K562 (cell line): Measurements from ENCODE around the gene KYAT1. TPM values are rescaled to one million over a fixed set of nuclear protein-coding genes. Genes with fewer than 3 reads are reported as not detected.

Experiments used
- ATAC-seq: fragments of 200-7000 bp; cut with Tn5 transposase; 3 replicates; pipeline ENCODE4 v1.9.1; 2020; ENCODE audit warnings: moderate library complexity
- BruUV-seq: library from RNA; stranded (reverse); fragments of 400-500 nt; replicated peaks from 2 replicates; lab custom pipeline; 2021; lab: Mats Ljungman, UMichigan
- CTCF ChIA-PET: fragments of 300-600 bp; formaldehyde crosslinking; extraction: SDS; loops from one replicate; lab custom pipeline; 2021; ENCODE audit warnings: low intra/inter-chr PET ratio; lab: Yijun Ruan, JAX
- POLR2A ChIA-PET: fragments of 300-600, 350-650 bp; sonication (Branson Sonifier 250); formaldehyde crosslinking; extraction: SDS; loops from one replicate; lab custom pipeline; 2021; ENCODE audit warnings: antibody characterized with exemption, inconsistent platforms; lab: Yijun Ruan, JAX
- DNase-seq, 4 experiments: peaks; one replicate each; pipeline versions ENCODE4 v3.0.0 to v3.0.0-alpha.2; 2011 to 2018; ENCODE audit warnings: low spot score in 3 of 4, mixed read lengths in 3 of 4; ENCODE audit errors: extremely low read depth in 1 of 4
- FAIRE-seq: peaks from 2 replicates; lab custom pipeline; 2011; peaks lifted over from hg19 to GRCh38; lab: Jason Lieb, UNC
- H2AFZ ChIP-seq: 2 replicates; pipeline ENCODE4 v1.6.0; 2011; ENCODE audit warnings: low read depth, low read length, control low read depth, inconsistent platforms
- H3K27ac ChIP-seq: fragments of 200-600 bp; 3 replicates; pipeline ENCODE4 v1.8.0; 2011; ENCODE audit warnings: low read depth, mild to moderate bottlenecking, control low read depth, inconsistent platforms, low read length, moderate library complexity, mixed read lengths; ENCODE audit errors: extremely low read depth
- H3K27me3 ChIP-seq, 2 experiments: fragments of 300-600 bp in 1 of 2; 2 replicates in 1 of 2; 3 replicates in 1 of 2; pipeline versions ENCODE4 v1.6.0 to v1.8.0; 2011; ENCODE audit warnings: inconsistent platforms in 2 of 2, low read length in 2 of 2, mild to moderate bottlenecking in 1 of 2, mixed read lengths in 1 of 2, moderate library complexity in 1 of 2; ENCODE audit not compliant: control insufficient read depth in 2 of 2, insufficient read depth in 2 of 2
- H3K36me3 ChIP-seq: fragments of 300-600 bp; 3 replicates; pipeline ENCODE4 v1.8.0; 2011; ENCODE audit warnings: mild to moderate bottlenecking, low read length, inconsistent platforms; ENCODE audit not compliant: control insufficient read depth, insufficient read depth
- H3K4me1 ChIP-seq, 2 experiments: fragments of 200-600 bp in 1 of 2; replicated peaks in 1 of 2; 2 replicates in 1 of 2; 3 replicates in 1 of 2; pipeline versions ENCODE4 v1.5.1 to v1.8.0; 2011; ENCODE audit warnings: inconsistent platforms in 2 of 2, low read length in 2 of 2, mild to moderate bottlenecking in 1 of 2, mixed read lengths in 1 of 2, moderate library complexity in 1 of 2; ENCODE audit not compliant: control insufficient read depth in 2 of 2, insufficient read depth in 2 of 2
- H3K4me2 ChIP-seq: 2 replicates; pipeline ENCODE4 v1.6.1; 2011; ENCODE audit warnings: low read length, control low read depth, inconsistent platforms, mixed read lengths; ENCODE audit not compliant: insufficient read depth
- H3K4me3 ChIP-seq: fragments of 200-600 bp; sonication (generic), shearing (Covaris generic); 2 replicates; pipeline ENCODE4 v1.5.1; 2016; ENCODE audit warnings: control low read depth, inconsistent platforms
- H3K79me2 ChIP-seq: fragments of 200-600 bp; 3 replicates; pipeline ENCODE4 v1.8.0; 2011; ENCODE audit warnings: low read length, inconsistent platforms; ENCODE audit not compliant: control insufficient read depth, insufficient read depth
- H3K9ac ChIP-seq, 2 experiments: 2 replicates each; pipeline versions ENCODE4 v1.6.0 to v1.6.1; 2011; ENCODE audit warnings: low read depth in 2 of 2, low read length in 2 of 2, control low read depth in 1 of 2, inconsistent platforms in 1 of 2, mild to moderate bottlenecking in 1 of 2, mixed read lengths in 1 of 2; ENCODE audit not compliant: insufficient read depth in 1 of 2
- H3K9me1 ChIP-seq: one replicate; pipeline ENCODE4 v1.6.0; 2011; ENCODE audit warnings: inconsistent platforms, mild to moderate bottlenecking, low read length, moderate library complexity; ENCODE audit not compliant: control insufficient read depth, insufficient read depth
- H3K9me3 ChIP-seq: replicated peaks from 2 replicates; pipeline ENCODE4 v1.5.1; 2011; ENCODE audit warnings: low read depth, low read length, inconsistent platforms; ENCODE audit not compliant: control insufficient read depth, insufficient read depth
- H4K20me1 ChIP-seq: replicated peaks from 2 replicates; pipeline ENCODE4 v1.6.1; 2011; ENCODE audit warnings: low read length, inconsistent platforms, mixed read lengths; ENCODE audit not compliant: control insufficient read depth, insufficient read depth
- AFF4 ChIP-seq: sonication (generic); formaldehyde crosslinking; IDR thresholded peaks from 2 replicates; pipeline ENCODE4 v1.8.0; 2023; ENCODE audit warnings: mild to moderate bottlenecking, missing genetic modification reagents
- FOXA1 ChIP-seq: fragments of 450-650 bp; IDR thresholded peaks from 2 replicates; pipeline ENCODE4 v1.6.1; 2016; ENCODE audit warnings: mild to moderate bottlenecking, borderline replicate concordance
- KLF16 ChIP-seq: IDR thresholded peaks from 2 replicates; pipeline ENCODE4 v1.6.1; 2016; ENCODE audit warnings: antibody characterized with exemption
- MEIS2 ChIP-seq: fragments of 450-650 bp; IDR thresholded peaks from 2 replicates; pipeline ENCODE4 v1.6.1; 2014; ENCODE audit warnings: mild to moderate bottlenecking; ENCODE audit not compliant: partially characterized antibody
- SMARCC2 ChIP-seq: fragments of 450-650 bp; IDR thresholded peaks from 2 replicates; pipeline ENCODE4 v1.6.1; 2017; ENCODE audit warnings: antibody characterized with exemption, moderate library complexity, mild to moderate bottlenecking, low read depth
- SNRNP70 ChIP-seq: fragments of 200-400 bp; formaldehyde crosslinking; optimal IDR thresholded peaks from 2 replicates; pipeline ENCODE3; 2017; ENCODE audit warnings: low read depth, low read length
- TBP ChIP-seq: optimal IDR thresholded peaks from 2 replicates; pipeline ENCODE3; 2011; ENCODE audit warnings: low read depth, low read length, improper control_type of control experiment
- ZNF561 ChIP-seq: fragments of 450-650 bp; formaldehyde crosslinking; conservative IDR thresholded peaks from 2 replicates; pipeline ENCODE4 v1.4.0; 2020; ENCODE audit warnings: mild to moderate bottlenecking, moderate library complexity
- ZNF583 ChIP-seq: fragments of 250-450 bp; sonication (Bioruptor Pico); IDR thresholded peaks from 2 replicates; pipeline ENCODE4 v1.4.0; 2020
- ZNF75A ChIP-seq: fragments of 450-650 bp; formaldehyde crosslinking; IDR thresholded peaks from 2 replicates; pipeline ENCODE4 v1.4.0; 2020; ENCODE audit warnings: mild to moderate bottlenecking
- WGBS: fragments of 100-300 bp; shearing (Covaris generic); methylation state at CpG from one replicate; pipeline ENCODE4 v1.1.6; 2016; ENCODE audit warnings: low coverage, mixed read lengths; ENCODE audit not compliant: insufficient coverage; ENCODE audit errors: missing lambda C conversion rate; 5-methylcytosine and 5-hydroxymethylcytosine counted together
- in situ Hi-C: fragments of 300-500 bp; cut with MboI; formaldehyde crosslinking; loops from 4 replicates; pipeline ENCODE4 v1.15.0; 2018; ENCODE audit warnings: inconsistent platforms, mixed read lengths
- intact Hi-C: fragments of 100-400 bp; cut with micrococcal nuclease; formaldehyde crosslinking; loops from 2 replicates; pipeline ENCODE4 v1.14.2; 2022
- polyA plus RNA-seq, 8 experiments: library from polyadenylated mRNA; depleted of rRNA in 4 of 8; stranded (reverse) in 5 of 8; unstranded in 3 of 8; fragments of >200 nt; fragmentation: Nextera tagmentation in 2 of 8; fragmentation: Illumina TruSeq in 1 of 8; extraction: Ambion mirVana in 2 of 8; extraction: Trizol in 1 of 8; gene quantifications; 2 replicates each; pipeline versions ENCODE4 v1.2.1 to v1.2.3, GENCODE V29; 2011 to 2014; ENCODE audit warnings: inconsistent platforms in 1 of 8, missing spikeins in 1 of 8
- total RNA-seq, 7 experiments: library from RNA; depleted of rRNA in 6 of 7; stranded (reverse); fragments of >200 nt in 6 of 7; fragmentation: Illumina TruSeq in 2 of 7; extraction: Trizol in 2 of 7; gene quantifications; 2 replicates each; pipeline versions ENCODE4 v1.2.1 to v1.2.3, GENCODE V29; 2011 to 2021; ENCODE audit warnings: low replicate concordance in 1 of 7
- TF ChIP-seq, protein P1 (sequence below): fragments of 250-450 bp; sonication (Bioruptor Pico); IDR thresholded peaks from 2 replicates; pipeline ENCODE4 v1.4.0; 2020; ENCODE audit warnings: mild to moderate bottlenecking, moderate library complexity
- TF ChIP-seq, protein P2 (sequence below): IDR thresholded peaks from 2 replicates; pipeline ENCODE4 v1.6.1; 2016; ENCODE audit warnings: missing genetic modification characterization, missing compliant biosample characterization

KYAT1 gene
- total and polyA plus RNA-seq, 9 of the 15 experiments (the other 6 are each of a cell fraction or from before 2014, with no cell fraction given): 6.4 to 16.8 (median 11.1) TPM

GRCh38 chr9:128908372-128908771 is 26.6 kb upstream of the KYAT1 start:
- intact Hi-C loops: no loop called here
- no peak overlapping the region for H3K4me3 ChIP-seq

More at GRCh38 chr9:128908372-128908771, 26.6 kb upstream of the KYAT1 start:
- WGBS: 96% methylated on average over 24 of the region's 24 CpGs
- DNase-seq (no peak), ATAC-seq (no peak), FAIRE-seq (no peak)
- no peaks in the 10 kb centered on the region for H3K9me3 ChIP-seq
- no peak overlapping the region for H3K27ac ChIP-seq
- no peaks in the 10 kb centered on the region for H3K9me1 ChIP-seq
- H2AFZ ChIP-seq: no peak overlapping the region
- no peaks in the 10 kb centered on the region; the same call in 1 of the 2 replicates for H4K20me1 ChIP-seq
- H3K36me3 ChIP-seq: peaks cover 42% of the 10 kb centered on the region; the same call in 2 of the 3 replicates
- TF ChIP-seq, protein P1, sequence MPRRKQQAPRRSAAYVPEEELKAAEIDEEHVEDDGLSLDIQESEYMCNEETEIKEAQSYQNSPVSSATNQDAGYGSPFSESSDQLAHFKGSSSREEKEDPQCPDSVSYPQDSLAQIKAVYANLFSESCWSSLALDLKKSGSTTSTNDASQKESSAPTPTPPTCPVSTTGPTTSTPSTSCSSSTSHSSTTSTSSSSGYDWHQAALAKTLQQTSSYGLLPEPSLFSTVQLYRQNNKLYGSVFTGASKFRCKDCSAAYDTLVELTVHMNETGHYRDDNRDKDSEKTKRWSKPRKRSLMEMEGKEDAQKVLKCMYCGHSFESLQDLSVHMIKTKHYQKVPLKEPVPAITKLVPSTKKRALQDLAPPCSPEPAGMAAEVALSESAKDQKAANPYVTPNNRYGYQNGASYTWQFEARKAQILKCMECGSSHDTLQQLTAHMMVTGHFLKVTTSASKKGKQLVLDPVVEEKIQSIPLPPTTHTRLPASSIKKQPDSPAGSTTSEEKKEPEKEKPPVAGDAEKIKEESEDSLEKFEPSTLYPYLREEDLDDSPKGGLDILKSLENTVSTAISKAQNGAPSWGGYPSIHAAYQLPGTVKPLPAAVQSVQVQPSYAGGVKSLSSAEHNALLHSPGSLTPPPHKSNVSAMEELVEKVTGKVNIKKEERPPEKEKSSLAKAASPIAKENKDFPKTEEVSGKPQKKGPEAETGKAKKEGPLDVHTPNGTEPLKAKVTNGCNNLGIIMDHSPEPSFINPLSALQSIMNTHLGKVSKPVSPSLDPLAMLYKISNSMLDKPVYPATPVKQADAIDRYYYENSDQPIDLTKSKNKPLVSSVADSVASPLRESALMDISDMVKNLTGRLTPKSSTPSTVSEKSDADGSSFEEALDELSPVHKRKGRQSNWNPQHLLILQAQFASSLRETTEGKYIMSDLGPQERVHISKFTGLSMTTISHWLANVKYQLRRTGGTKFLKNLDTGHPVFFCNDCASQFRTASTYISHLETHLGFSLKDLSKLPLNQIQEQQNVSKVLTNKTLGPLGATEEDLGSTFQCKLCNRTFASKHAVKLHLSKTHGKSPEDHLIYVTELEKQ (CRISPR knock-in tag): no peak
- no peak for TF ChIP-seq ZNF75A (CRISPR knock-in tag)
- no peak for TF ChIP-seq FOXA1
- TF ChIP-seq AFF4 (CRISPR knock-in tag): no peak
- no peak for TF ChIP-seq ZNF583 (CRISPR knock-in tag)
- TF ChIP-seq SMARCC2: no peak
- no peak for TF ChIP-seq TBP
- no peak for TF ChIP-seq MEIS2
- no peak for TF ChIP-seq KLF16
- TF ChIP-seq, protein P2, sequence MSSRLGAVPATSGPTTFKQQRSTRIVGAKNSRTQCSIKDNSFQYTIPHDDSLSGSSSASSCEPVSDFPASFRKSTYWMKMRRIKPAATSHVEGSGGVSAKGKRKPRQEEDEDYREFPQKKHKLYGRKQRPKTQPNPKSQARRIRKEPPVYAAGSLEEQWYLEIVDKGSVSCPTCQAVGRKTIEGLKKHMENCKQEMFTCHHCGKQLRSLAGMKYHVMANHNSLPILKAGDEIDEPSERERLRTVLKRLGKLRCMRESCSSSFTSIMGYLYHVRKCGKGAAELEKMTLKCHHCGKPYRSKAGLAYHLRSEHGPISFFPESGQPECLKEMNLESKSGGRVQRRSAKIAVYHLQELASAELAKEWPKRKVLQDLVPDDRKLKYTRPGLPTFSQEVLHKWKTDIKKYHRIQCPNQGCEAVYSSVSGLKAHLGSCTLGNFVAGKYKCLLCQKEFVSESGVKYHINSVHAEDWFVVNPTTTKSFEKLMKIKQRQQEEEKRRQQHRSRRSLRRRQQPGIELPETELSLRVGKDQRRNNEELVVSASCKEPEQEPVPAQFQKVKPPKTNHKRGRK (tag): no peak
- TF ChIP-seq ZNF561: no peak
- no peak for TF ChIP-seq SNRNP70
- H3K4me2 ChIP-seq: no peak overlapping the region
- 0 out of 3 replicates have a peak, but pooled peaks cover 4% of the 10 kb centered on the region for H3K79me2 ChIP-seq
- CTCF ChIA-PET: no interaction called here
- in situ Hi-C loops: no loop called here
- no TSS peak for BruUV-seq
- H3K4me1 ChIP-seq: peaks cover 7 to 32% of the 10 kb centered on the region in 2 experiments; a peak in 4 of 5 replicates
- no peaks in the 10 kb centered on the region; a peak in 1 of 5 replicates for H3K27me3 ChIP-seq
- no peak overlapping the region for H3K9ac ChIP-seq
- POLR2A ChIA-PET: no interaction called here
